HepG2 (cell line): ENCODE results near the gene ATP6V1C2. TPM values are rescaled to one million over a fixed set of nuclear protein-coding genes. Genes with fewer than 3 reads are reported as not detected.
A peak's percentile ranks its signal among the peaks of the same experiment; 100 is the strongest.
"Not testable (repeated sequence)": the region's sequence is repeated elsewhere in the genome, so short reads cannot be mapped to it uniquely, and the experiment has no call there.

Experiments
- ATAC-seq: fragments of 200-7000 bp; cut with Tn5 transposase; 3 replicates; pipeline ENCODE4 v1.9.1; 2020; ENCODE audit warnings: mild to moderate bottlenecking, moderate library complexity
- BruUV-seq: library from RNA; stranded (reverse); fragments of 400-500 nt; replicated peaks from 2 replicates; lab custom pipeline; 2021; lab: Mats Ljungman, UMichigan
- CTCF ChIA-PET: fragments of 300-600 bp; formaldehyde crosslinking; extraction: SDS; loops from one replicate; lab custom pipeline; 2021; ENCODE audit warnings: low total read pairs, inconsistent platforms, low intra/inter-chr PET ratio; lab: Yijun Ruan, JAX
- POLR2A ChIA-PET: fragments of 350-600 bp; sonication (Branson Sonifier 250); formaldehyde crosslinking; loops from one replicate; lab custom pipeline; 2020; ENCODE audit warnings: antibody characterized with exemption, inconsistent platforms; lab: Yijun Ruan, JAX
- DNase-seq: peaks from one replicate; pipeline ENCODE4 v3.0.0-alpha.2; 2015; ENCODE audit warnings: low spot score
- FAIRE-seq: peaks from 3 replicates; lab custom pipeline; 2011; peaks lifted over from hg19 to GRCh38; lab: Jason Lieb, UNC
- H2AFZ ChIP-seq: one replicate; pipeline ENCODE4 v1.6.1; 2011; ENCODE audit warnings: low read length, inconsistent platforms
- H3K27ac ChIP-seq: fragments of 300-600 bp; 3 replicates; pipeline ENCODE4 v1.8.0; 2011; ENCODE audit warnings: mixed run types, mild to moderate bottlenecking, mixed read lengths, low read length, inconsistent platforms; ENCODE audit not compliant: insufficient read depth; ENCODE audit errors: extremely low read length
- H3K27me3 ChIP-seq, 2 experiments: fragments of 200-600 bp in 1 of 2; 2 replicates in 1 of 2; 3 replicates in 1 of 2; pipeline versions ENCODE4 v1.6.0 to v1.8.0; 2011; ENCODE audit warnings: low read length in 2 of 2, mild to moderate bottlenecking in 2 of 2, moderate library complexity in 2 of 2, inconsistent platforms in 1 of 2; ENCODE audit not compliant: insufficient read depth in 2 of 2, control insufficient read depth in 1 of 2
- H3K36me3 ChIP-seq, 2 experiments: fragments of 200-600 bp in 1 of 2; replicated peaks in 1 of 2; 2 replicates in 1 of 2; 3 replicates in 1 of 2; pipeline versions ENCODE4 v1.5.1 to v1.8.0; 2011; ENCODE audit warnings: low read length in 2 of 2, inconsistent platforms in 1 of 2; ENCODE audit not compliant: insufficient read depth in 2 of 2, control insufficient read depth in 1 of 2
- H3K4me1 ChIP-seq: 2 replicates; pipeline ENCODE4 v1.5.1; 2012; ENCODE audit warnings: low read length, inconsistent platforms; ENCODE audit not compliant: insufficient read depth
- H3K4me2 ChIP-seq: 2 replicates; pipeline ENCODE4 v1.6.0; 2011; ENCODE audit warnings: low read depth, low read length, inconsistent platforms
- H3K4me3 ChIP-seq, 3 experiments: fragments of 200-600 bp in 1 of 3; sonication (generic), shearing (Covaris generic) in 1 of 3; replicated peaks in 1 of 3; 2 replicates each; pipeline ENCODE4 v1.5.1; 2011 to 2016; ENCODE audit warnings: low read length in 3 of 3, inconsistent platforms in 2 of 3, low read depth in 2 of 3, mild to moderate bottlenecking in 2 of 3, control low read depth in 1 of 3, mixed read lengths in 1 of 3; ENCODE audit not compliant: insufficient read depth in 1 of 3
- H3K79me2 ChIP-seq: one replicate; pipeline ENCODE4 v1.6.1; 2011; ENCODE audit warnings: low read length, inconsistent platforms; ENCODE audit not compliant: insufficient read depth
- H3K9ac ChIP-seq: 2 replicates; pipeline ENCODE4 v1.6.0; 2011; ENCODE audit warnings: mild to moderate bottlenecking, low read depth, low read length, inconsistent platforms; ENCODE audit not compliant: insufficient read depth
- H3K9me3 ChIP-seq: 2 replicates; pipeline ENCODE4 v1.5.1; 2012; ENCODE audit warnings: mild to moderate bottlenecking, low read length
- H4K20me1 ChIP-seq: 2 replicates; pipeline ENCODE4 v1.6.0; 2011; ENCODE audit warnings: inconsistent platforms, mild to moderate bottlenecking, low read length, moderate library complexity; ENCODE audit not compliant: insufficient read depth
- AGO2 ChIP-seq: fragments of 200-400 bp; formaldehyde crosslinking; optimal IDR thresholded peaks from 2 replicates; pipeline ENCODE3; 2017; ENCODE audit warnings: mild to moderate bottlenecking, low read depth, low read length, moderate library complexity
- PPARG ChIP-seq: conservative IDR thresholded peaks from 2 replicates; pipeline ENCODE4 v1.6.1; 2016; ENCODE audit warnings: missing biosample characterization, missing genetic modification reagents
- ZNF687 ChIP-seq: sonication (generic); formaldehyde crosslinking; IDR thresholded peaks from 2 replicates; pipeline ENCODE4 v1.5.1; 2020; ENCODE audit warnings: mild to moderate bottlenecking, missing genetic modification reagents, moderate library complexity
- WGBS: methylation state at CpG from one replicate; pipeline ENCODE4 v1.1.6; 2017; ENCODE audit warnings: low lambda C conversion rate; 5-methylcytosine and 5-hydroxymethylcytosine counted together
- in situ Hi-C: cut with HindIII; loops from 2 replicates; pipeline ENCODE4 v1.10.0; 2017; ENCODE audit warnings: low pct_unique_long_range_greater_than_20kb; ENCODE audit not compliant: extremely low pct_ligation_motif_present
- intact Hi-C: fragments of 100-400 bp; cut with micrococcal nuclease; formaldehyde crosslinking; loops from one replicate; pipeline ENCODE4 v1.10.0; 2022; ENCODE audit not compliant: unreplicated experiment
- polyA plus RNA-seq, 8 experiments: library from polyadenylated mRNA; depleted of rRNA in 3 of 8; stranded (reverse) in 7 of 8; unstranded in 1 of 8; fragments of >200 nt; fragmentation: Illumina TruSeq in 4 of 8; extraction: Trizol in 4 of 8; gene quantifications; 2 replicates each; pipeline versions ENCODE4 v1.2.1 to v1.2.3, GENCODE V29; 2011 to 2016; ENCODE audit warnings: low read depth in 4 of 8, missing spikeins in 1 of 8, mixed read lengths in 1 of 8; ENCODE audit not compliant: insufficient read depth in 1 of 8
- total RNA-seq, 5 experiments: library from RNA; depleted of rRNA; stranded (reverse); fragments of >200 nt; fragmentation: Illumina TruSeq; extraction: Trizol; gene quantifications; 2 replicates each; pipeline ENCODE4 v1.2.3, GENCODE V29; 2016; ENCODE audit warnings: low read depth in 1 of 5

Gene ATP6V1C2
- total and polyA plus RNA-seq, 2 of the 13 experiments (the other 11 are each of a cell fraction or from before 2014, with no cell fraction given), result 0.04 to 0.29 TPM

GRCh38 chr2:10780491-10780820 is 59.0 kb downstream of the ATP6V1C2 start:
- intact Hi-C loops (no loop called here), in situ Hi-C loops (no loop called here)
- ChIA-PET CTCF (no interaction called here), POLR2A (no interaction called here)
- peaks cover 20% of the 10 kb centered on the region for H3K4me1 ChIP-seq
- FAIRE-seq, result no peak
- TF ChIP-seq AGO2 (peak; percentile 17), PPARG (CRISPR knock-in tag) (no peak)
- peaks cover 11% of the 10 kb centered on the region for H4K20me1 ChIP-seq
- H3K27me3 ChIP-seq, result no peaks in the 10 kb centered on the region
- H3K4me3 ChIP-seq, result no peak overlapping the region
- 99% methylated on average over 11 of the region's 11 CpGs for WGBS
- no peak overlapping the region for H3K27ac ChIP-seq
- no peak for ATAC-seq
- no peak overlapping the region for H2AFZ ChIP-seq
- H3K9ac ChIP-seq, result no peak overlapping the region
- no peak overlapping the region for H3K4me2 ChIP-seq
- no TSS peak for BruUV-seq
- no peak for DNase-seq
- peaks cover 2% of the 10 kb centered on the region for H3K79me2 ChIP-seq
- H3K36me3 ChIP-seq, result peaks cover 27 to 63% of the 10 kb centered on the region in 2 experiments
- no peaks in the 10 kb centered on the region for H3K9me3 ChIP-seq

- H3K9me3 ChIP-seq, H3K79me2 ChIP-seq, H3K9ac ChIP-seq, POLR2A ChIA-PET, H3K27ac ChIP-seq, H2AFZ ChIP-seq, H3K27me3 ChIP-seq, FAIRE-seq, BruUV-seq, CTCF ChIA-PET, ATAC-seq, H3K4me2 ChIP-seq, in situ Hi-C loops, DNase-seq, intact Hi-C loops, H3K4me3 ChIP-seq: not testable (repeated sequence)
- H3K36me3 ChIP-seq, result peaks cover 30 to 66% of the 10 kb centered on the region in 2 experiments
- peaks cover 20% of the 10 kb centered on the region for H3K4me1 ChIP-seq
- peaks cover 11% of the 10 kb centered on the region for H4K20me1 ChIP-seq
- WGBS, result 100% methylated on average over 11 of the region's 11 CpGs
- 0 out of 2 replicates have a peak, but pooled peaks have one; percentile 2 for TF ChIP-seq ZNF687 (CRISPR knock-in tag)
Observed at GRCh38 chr2:10780821-10781220, 59.4 kb downstream of the ATP6V1C2 start.
